ENCODE data around the gene ZNF200.

DNA sequence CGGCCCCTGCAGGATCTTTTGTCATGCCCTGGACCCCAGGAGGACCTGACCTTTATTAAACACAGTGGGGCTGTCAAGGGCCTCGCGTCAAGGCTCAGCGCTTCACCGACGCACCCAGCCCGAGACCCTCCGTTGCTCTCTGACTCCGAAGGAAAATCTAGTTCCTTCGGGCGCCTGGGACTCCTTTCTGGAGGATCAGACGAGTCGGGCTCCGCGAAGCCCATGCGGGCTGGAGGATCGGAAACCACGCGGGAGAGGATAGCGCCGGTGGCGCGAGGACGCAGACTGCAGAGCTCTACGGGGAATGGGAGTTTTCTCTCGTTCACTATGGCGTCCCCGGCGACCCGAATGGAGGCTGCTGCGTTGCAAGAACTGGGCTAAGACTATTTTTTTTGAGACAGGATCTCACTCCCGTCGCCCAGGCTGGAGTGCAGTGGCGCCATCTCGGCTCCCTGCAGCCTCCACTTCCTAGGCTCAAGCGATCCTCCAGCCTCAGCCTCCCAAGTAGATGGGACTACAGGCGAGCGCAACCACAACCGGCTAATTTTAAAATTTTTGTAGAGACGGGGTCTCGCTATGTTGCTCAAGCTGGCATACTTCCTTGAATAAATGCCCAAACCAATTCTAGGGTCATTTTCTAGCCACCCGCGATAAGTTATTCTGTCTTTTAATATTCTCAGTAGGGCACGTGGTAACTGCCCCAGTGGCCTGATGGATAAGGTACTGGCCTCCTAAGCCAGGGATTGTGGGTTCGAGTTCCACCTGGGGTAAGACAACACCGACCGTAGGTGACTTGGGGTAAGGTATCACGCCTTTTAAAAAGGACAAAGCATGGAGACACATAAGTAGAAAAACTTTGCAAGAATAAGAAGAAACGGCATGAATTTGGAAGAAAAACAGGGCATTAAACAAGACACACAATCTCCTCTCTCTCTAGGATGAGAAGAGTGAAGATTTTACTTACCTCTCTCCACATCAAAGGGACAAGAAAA lies 41.4 kb downstream of the ZNF200 start:
- TF ChIP-seq, protein P1, sequence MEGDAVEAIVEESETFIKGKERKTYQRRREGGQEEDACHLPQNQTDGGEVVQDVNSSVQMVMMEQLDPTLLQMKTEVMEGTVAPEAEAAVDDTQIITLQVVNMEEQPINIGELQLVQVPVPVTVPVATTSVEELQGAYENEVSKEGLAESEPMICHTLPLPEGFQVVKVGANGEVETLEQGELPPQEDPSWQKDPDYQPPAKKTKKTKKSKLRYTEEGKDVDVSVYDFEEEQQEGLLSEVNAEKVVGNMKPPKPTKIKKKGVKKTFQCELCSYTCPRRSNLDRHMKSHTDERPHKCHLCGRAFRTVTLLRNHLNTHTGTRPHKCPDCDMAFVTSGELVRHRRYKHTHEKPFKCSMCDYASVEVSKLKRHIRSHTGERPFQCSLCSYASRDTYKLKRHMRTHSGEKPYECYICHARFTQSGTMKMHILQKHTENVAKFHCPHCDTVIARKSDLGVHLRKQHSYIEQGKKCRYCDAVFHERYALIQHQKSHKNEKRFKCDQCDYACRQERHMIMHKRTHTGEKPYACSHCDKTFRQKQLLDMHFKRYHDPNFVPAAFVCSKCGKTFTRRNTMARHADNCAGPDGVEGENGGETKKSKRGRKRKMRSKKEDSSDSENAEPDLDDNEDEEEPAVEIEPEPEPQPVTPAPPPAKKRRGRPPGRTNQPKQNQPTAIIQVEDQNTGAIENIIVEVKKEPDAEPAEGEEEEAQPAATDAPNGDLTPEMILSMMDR (IDR thresholded peaks at IDR 0.05): no peak
- TF ChIP-seq POLR2A (IDR thresholded peaks at IDR 0.05): no peak
